HG03280 (cell line): ENCODE results near the gene MPPED1.

Experiments used
- ATAC-seq: cut with Tn5 transposase; IDR thresholded peaks from one replicate; pipeline ENCODE4 v1.9.1; 2021; ENCODE audit warnings: mild to moderate bottlenecking, moderate library complexity; ENCODE audit not compliant: unreplicated experiment

MPPED1 gene

GRCh38 chr22:43428521-43428920, 16.7 kb downstream of the MPPED1 start:
- no peak for ATAC-seq

- no peak for ATAC-seq
Observed at GRCh38 chr22:43429426-43429825, 17.6 kb downstream of the MPPED1 start.

GRCh38 chr22:43431808-43432554, 20.2 kb downstream of the MPPED1 start:
- ATAC-seq: no peak

GRCh38 chr22:43432883-43433415, 21.1 kb downstream of the MPPED1 start:
- ATAC-seq: no peak

GRCh38 chr22:43433451-43434274, 21.8 kb downstream of the MPPED1 start:
- ATAC-seq: no peak

GRCh38 chr22:43434275-43434927, 22.6 kb downstream of the MPPED1 start:
- no peak for ATAC-seq

GRCh38 chr22:43434928-43435311, 23.1 kb downstream of the MPPED1 start:
- ATAC-seq: no peak

- ATAC-seq: no peak
Observed at GRCh38 chr22:43435851-43436811, 24.3 kb downstream of the MPPED1 start.

- ATAC-seq: no peak
Observed at GRCh38 chr22:43436868-43437267, 25.1 kb downstream of the MPPED1 start.

GRCh38 chr22:43437871-43438475, 26.2 kb downstream of the MPPED1 start:
- no peak for ATAC-seq

GRCh38 chr22:43438666-43439347, 27.0 kb downstream of the MPPED1 start:
- ATAC-seq: no peak

- no peak for ATAC-seq
Observed at GRCh38 chr22:43439368-43440103, 27.7 kb downstream of the MPPED1 start.

- no peak for ATAC-seq
Observed at GRCh38 chr22:43440104-43440387, 28.2 kb downstream of the MPPED1 start.

- no peak for ATAC-seq
Observed at GRCh38 chr22:43440556-43440955, 28.7 kb downstream of the MPPED1 start.

GRCh38 chr22:43441216-43441615, 29.4 kb downstream of the MPPED1 start:
- no peak for ATAC-seq

GRCh38 chr22:43441751-43442150, 29.9 kb downstream of the MPPED1 start:
- ATAC-seq: no peak

- no peak for ATAC-seq
Observed at GRCh38 chr22:43442386-43443151, 30.8 kb downstream of the MPPED1 start.

- ATAC-seq: no peak
Observed at GRCh38 chr22:43443152-43443471, 31.3 kb downstream of the MPPED1 start.
